Measurements from ENCODE around the gene ZNF526. TPM values are rescaled to one million over a fixed set of nuclear protein-coding genes. Genes with fewer than 3 reads are reported as not detected.

ZNF526 gene
- total and polyA plus RNA-seq, 2 experiments from 2014 or later, result 8.8 to 9.2 TPM

DNA sequence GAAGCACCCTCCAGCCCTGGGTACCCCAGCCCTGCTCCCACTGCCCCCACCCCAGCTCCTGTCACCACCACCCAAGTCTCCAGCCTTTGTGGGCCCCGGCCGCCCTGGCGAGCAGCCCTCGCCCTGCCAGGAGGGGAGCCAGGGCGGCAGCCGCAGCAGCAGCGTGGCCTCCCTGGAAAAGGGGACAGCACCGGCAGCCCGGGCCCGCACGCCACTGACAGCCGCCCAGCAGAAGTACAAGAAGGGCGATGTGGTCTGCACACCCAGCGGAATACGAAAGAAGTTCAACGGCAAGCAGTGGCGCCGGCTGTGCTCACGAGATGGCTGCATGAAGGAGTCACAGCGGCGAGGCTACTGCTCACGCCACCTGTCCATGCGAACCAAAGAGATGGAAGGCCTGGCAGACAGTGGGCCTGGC lies 52.9 kb downstream of the ZNF526 start:
- H3K27ac ChIP-seq, result no peak overlapping the region
- no peaks in the 10 kb centered on the region for H3K36me3 ChIP-seq
- H3K9me3 ChIP-seq (ENCODE audit: low read depth), result no peaks in the 10 kb centered on the region
- peaks cover 14% of the 10 kb centered on the region for H3K4me1 ChIP-seq (ENCODE audit: low read depth)
- TF ChIP-seq, protein P1, sequence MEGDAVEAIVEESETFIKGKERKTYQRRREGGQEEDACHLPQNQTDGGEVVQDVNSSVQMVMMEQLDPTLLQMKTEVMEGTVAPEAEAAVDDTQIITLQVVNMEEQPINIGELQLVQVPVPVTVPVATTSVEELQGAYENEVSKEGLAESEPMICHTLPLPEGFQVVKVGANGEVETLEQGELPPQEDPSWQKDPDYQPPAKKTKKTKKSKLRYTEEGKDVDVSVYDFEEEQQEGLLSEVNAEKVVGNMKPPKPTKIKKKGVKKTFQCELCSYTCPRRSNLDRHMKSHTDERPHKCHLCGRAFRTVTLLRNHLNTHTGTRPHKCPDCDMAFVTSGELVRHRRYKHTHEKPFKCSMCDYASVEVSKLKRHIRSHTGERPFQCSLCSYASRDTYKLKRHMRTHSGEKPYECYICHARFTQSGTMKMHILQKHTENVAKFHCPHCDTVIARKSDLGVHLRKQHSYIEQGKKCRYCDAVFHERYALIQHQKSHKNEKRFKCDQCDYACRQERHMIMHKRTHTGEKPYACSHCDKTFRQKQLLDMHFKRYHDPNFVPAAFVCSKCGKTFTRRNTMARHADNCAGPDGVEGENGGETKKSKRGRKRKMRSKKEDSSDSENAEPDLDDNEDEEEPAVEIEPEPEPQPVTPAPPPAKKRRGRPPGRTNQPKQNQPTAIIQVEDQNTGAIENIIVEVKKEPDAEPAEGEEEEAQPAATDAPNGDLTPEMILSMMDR (IDR thresholded peaks at IDR 0.05; ENCODE audit: low read depth, low read length), result no peak
- H3K4me3 ChIP-seq, result no peak overlapping the region
- no peak for DNase-seq (ENCODE audit: low read depth in 1 of 2, low spot score in 1 of 2)
- no peaks in the 10 kb centered on the region for H3K27me3 ChIP-seq

DNA sequence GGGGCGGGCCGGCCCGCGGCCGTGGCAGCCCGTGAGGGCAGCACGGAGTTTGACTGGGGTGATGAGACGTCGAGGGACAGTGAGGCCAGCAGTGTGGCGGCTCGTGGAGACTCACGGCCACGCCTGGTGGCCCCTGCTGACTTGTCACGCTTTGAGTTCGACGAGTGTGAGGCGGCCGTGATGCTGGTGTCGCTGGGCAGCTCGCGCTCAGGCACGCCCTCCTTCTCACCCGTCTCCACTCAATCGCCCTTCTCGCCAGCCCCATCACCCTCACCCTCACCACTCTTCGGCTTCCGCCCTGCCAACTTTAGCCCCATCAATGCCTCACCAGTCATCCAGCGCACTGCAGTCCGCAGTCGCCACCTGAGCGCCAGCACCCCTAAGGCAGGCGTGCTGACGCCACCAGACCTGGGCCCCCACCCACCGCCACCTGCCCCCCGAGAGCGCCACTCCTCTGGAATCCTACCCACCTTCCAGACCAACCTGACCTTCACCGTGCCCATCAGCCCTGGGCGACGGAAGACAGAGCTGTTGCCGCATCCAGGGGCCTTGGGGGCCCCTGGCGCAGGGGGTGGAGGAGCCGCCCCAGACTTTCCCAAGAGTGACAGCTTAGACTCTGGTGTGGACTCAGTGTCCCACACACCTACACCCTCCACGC lies 53.4 kb downstream of the ZNF526 start:
- no peak for DNase-seq (ENCODE audit: low read depth in 1 of 2, low spot score in 1 of 2)
- Histone ChIP-seq H3K27ac (no peak overlapping the region), H3K36me3 (no peaks in the 10 kb centered on the region), H3K27me3 (no peaks in the 10 kb centered on the region), H3K4me3 (no peak overlapping the region), H3K4me1 (ENCODE audit: low read depth) (peaks cover 19% of the 10 kb centered on the region), H3K9me3 (ENCODE audit: low read depth) (no peaks in the 10 kb centered on the region)
- TF ChIP-seq, protein P1 (IDR thresholded peaks at IDR 0.05; ENCODE audit: low read depth, low read length), result no peak

DNA sequence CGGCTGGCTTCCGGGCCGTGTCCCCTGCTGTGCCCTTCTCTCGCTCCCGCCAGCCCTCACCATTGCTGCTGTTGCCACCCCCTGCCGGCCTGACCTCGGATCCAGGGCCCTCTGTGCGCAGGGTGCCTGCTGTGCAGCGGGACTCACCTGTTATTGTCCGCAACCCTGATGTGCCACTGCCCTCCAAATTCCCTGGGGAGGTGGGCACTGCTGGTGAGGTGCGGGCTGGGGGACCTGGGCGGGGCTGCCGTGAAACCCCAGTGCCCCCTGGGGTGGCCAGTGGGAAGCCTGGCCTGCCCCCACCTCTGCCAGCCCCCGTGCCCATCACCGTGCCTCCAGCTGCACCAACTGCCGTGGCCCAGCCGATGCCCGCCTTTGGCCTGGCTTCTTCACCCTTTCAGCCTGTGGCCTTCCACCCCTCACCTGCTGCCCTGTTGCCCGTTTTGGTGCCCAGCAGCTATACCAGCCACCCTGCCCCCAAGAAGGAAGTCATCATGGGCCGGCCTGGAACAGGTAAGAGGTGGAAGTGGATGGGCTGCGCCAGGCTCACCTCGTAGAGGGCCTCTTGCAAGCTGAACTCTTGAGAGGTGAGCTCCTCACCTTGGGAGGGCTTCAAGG lies 54.1 kb downstream of the ZNF526 start:
- H3K36me3 ChIP-seq, result no peaks in the 10 kb centered on the region
- DNase-seq (ENCODE audit: low read depth in 1 of 2, low spot score in 1 of 2), result no peak
- TF ChIP-seq, protein P1 (IDR thresholded peaks at IDR 0.05; ENCODE audit: low read depth, low read length), result no peak
- H3K27ac ChIP-seq, result no peak overlapping the region
- peaks cover 24% of the 10 kb centered on the region for H3K4me1 ChIP-seq (ENCODE audit: low read depth)
- no peaks in the 10 kb centered on the region for H3K27me3 ChIP-seq
- H3K9me3 ChIP-seq (ENCODE audit: low read depth), result no peaks in the 10 kb centered on the region
- H3K4me3 ChIP-seq, result no peak overlapping the region

DNA sequence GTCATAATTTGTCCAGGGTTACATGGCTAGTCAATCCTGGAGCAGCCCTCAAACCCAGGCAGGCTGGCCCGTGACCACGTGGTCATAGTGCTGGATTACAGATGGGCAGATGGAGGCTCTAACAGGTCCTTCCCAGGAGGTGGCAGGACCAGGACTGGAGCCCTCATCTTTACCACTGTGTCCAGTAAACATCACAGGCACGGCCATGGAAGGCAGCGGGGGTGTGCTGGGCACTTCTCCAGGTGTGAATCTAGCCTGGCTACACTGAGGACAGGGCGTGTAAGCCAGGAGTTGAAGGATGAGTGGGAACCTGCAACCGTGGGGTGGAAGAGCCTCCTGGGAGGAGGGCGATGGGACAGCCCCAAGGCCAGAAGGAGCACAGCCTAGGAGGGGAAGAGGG lies 55.0 kb downstream of the ZNF526 start:
- H3K27me3 ChIP-seq, result no peaks in the 10 kb centered on the region
- H3K9me3 ChIP-seq (ENCODE audit: low read depth), result no peaks in the 10 kb centered on the region
- H3K4me1 ChIP-seq (ENCODE audit: low read depth), result peaks cover 23% of the 10 kb centered on the region
- no peaks in the 10 kb centered on the region for H3K36me3 ChIP-seq
- no peak overlapping the region for H3K27ac ChIP-seq
- no peak overlapping the region for H3K4me3 ChIP-seq
- TF ChIP-seq, protein P1 (IDR thresholded peaks at IDR 0.05; ENCODE audit: low read depth, low read length), result no peak
- DNase-seq (ENCODE audit: low read depth in 1 of 2, low spot score in 1 of 2), result no peak

DNA sequence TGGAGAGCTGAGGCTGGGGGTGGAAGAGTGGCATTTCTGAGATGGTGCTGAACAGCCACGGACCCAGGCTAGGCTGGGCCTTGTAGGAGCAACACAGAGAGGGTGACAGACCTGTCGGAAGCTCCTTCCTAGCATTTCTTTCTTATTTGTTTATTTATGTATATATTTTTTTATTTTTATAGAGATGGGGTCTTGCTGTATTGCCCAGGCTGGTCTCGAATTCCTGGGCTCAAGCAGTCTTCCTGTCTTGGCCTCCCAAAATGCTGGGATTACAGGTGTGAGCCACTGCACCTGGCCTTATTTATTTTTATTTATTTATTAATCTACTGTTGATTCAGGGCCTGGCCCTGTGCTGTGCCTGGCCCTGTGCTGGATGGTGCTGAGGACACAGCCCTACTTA lies 55.4 kb downstream of the ZNF526 start:
- H3K27me3 ChIP-seq, result no peaks in the 10 kb centered on the region
- DNase-seq (ENCODE audit: low read depth in 1 of 2, low spot score in 1 of 2), result no peak
- no peak overlapping the region for H3K27ac ChIP-seq
- H3K4me1 ChIP-seq (ENCODE audit: low read depth), result peaks cover 21% of the 10 kb centered on the region
- no peaks in the 10 kb centered on the region for H3K36me3 ChIP-seq
- no peak overlapping the region for H3K4me3 ChIP-seq
- TF ChIP-seq, protein P1 (IDR thresholded peaks at IDR 0.05; ENCODE audit: low read depth, low read length), result no peak
- H3K9me3 ChIP-seq (ENCODE audit: low read depth), result no peaks in the 10 kb centered on the region
